Activated CD8-positive, alpha-beta memory T cell treated with anti-CD3 and anti-CD28 coated beads for 24 hours (primary cell): ENCODE measurements around the gene CDAN1.
A peak's percentile ranks its signal among the peaks of the same experiment; 100 is the strongest.
"Not testable (repeated sequence)": the region's sequence is repeated elsewhere in the genome, so short reads cannot be mapped to it uniquely, and the experiment has no call there.

Experiments
- DNase-seq: peaks from one replicate; pipeline ENCODE4 v3.0.0-alpha.2; 2020

CDAN1 gene

DNA sequence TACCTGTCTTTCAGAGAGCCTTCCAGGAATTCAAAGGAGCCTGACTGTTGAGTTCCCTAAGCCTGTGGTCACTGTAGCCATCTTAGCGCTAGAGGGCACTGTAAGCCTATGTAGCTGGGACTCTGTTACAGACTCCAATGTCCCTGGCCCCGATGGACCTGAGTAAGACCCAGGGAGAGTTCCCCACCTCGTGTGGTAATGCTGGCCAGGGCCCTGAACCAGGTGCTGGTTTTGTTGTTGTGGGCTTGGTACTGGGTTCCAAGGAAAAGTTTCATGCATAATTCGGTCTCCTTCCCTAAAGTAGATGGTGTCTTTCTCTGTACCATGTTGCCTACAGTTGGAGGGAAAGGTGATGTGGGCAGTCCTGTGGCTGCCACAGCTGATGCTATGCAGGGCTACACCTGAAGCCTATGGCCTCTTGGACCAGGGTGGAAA is 32.4 kb downstream of the CDAN1 start:
- peak; percentile 73 for DNase-seq

DNA sequence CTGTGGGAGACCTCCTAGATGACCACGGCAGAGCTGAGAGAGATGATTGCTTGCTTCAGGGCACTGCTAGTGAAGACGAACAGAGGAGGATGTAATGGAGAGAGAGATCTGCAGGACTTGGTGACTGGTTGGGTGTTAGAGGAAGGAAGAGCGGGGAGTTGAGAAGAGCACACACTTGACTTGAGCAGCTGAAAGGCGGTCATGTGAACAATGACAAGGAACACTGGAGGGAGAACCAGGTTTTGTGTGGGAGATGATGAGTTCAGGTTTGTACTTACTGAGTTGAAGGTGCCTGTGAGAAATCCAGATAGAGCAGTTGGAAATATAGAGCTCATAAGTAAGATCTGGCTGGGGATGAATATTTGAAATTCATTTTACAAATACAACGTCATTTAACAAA is 40.3 kb downstream of the CDAN1 start:
- DNase-seq, result no peak

GRCh38 chr15:42695527-42696071 is 41.3 kb downstream of the CDAN1 start:
- no peak for DNase-seq

DNA sequence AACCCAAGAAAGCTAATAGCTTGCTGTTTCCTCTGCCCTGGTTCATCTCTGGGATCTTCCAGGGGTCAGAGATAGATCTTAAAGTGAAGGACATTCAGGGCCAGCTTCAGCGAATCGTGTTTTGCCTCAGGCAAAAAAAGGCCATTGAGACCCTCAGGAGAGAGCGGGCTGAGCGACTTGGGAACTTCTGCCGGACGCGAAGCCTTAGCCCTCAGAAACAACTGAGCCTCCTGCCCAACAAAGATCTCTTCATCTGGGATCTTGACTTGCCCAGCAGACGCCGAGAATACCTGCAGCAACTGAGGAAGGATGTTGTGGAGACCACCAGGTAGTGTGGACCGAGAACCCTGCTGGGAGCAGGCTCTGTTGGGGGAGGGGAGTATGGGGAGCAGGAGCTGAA is 42.5 kb downstream of the CDAN1 start:
- DNase-seq, result no peak

- DNase-seq, result no peak
Measured at GRCh38 chr15:42693942-42694341, 43.0 kb downstream of the CDAN1 start.

GRCh38 chr15:42693496-42693895 is 43.4 kb downstream of the CDAN1 start:
- no peak for DNase-seq

DNA sequence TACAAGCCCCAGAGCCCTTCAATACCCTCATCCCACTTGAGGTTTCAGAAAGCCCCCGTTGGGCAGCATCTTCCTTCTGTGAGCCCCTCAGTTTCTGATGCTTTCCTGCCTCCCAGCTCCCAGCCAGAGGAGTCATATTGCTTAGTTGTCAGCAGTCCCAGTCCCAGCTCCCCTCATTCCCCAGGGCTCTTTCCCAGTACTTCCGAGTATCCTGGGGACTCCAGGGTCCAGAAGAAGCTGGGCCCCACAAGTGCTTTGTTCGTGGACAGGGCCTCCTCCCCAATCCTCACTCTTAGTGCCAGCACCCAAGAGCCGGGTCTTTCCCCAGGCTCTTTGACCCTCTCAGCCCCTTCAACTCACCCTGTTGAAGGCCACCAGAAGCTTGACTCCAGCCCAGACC is 43.9 kb downstream of the CDAN1 start:
- no peak for DNase-seq

GRCh38 chr15:42692536-42692935 is 44.4 kb downstream of the CDAN1 start:
- DNase-seq, result no peak

DNA sequence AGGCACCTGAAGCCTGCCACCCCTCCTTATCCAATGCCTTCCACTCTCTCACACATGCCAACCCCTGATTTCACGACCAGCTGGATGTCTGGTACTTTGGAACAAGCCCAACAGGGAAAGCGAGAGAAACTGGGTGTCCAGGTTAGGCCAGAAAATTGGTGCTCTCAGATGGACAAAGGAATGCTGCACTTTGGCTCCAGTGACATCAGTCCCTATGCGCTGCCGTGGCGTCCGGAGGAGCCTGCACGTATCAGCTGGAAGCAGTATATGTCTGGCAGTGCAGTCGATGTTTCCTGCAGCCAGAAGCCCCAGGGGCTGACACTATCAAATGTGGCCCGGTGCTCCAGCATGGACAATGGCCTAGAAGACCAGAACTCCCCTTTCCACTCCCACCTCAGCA is 45.2 kb downstream of the CDAN1 start:
- no peak for DNase-seq

DNA sequence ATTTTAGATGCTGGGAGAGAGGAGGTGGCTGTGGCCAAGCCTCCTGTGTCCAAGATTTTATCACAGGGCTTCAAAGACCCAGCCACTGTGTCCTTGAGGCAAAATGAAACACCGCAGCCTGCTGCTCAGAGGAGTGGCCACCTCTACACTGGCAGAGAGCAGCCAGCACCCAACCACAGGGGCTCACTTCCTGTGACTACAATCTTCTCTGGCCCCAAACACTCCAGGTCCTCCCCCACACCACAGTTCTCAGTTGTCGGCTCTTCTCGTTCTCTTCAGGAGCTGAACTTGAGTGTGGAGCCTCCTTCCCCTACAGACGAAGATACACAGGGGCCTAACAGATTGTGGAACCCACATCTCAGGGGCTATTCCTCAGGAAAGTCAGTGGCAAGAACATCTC is 45.6 kb downstream of the CDAN1 start:
- DNase-seq, result peak; percentile 47

DNA sequence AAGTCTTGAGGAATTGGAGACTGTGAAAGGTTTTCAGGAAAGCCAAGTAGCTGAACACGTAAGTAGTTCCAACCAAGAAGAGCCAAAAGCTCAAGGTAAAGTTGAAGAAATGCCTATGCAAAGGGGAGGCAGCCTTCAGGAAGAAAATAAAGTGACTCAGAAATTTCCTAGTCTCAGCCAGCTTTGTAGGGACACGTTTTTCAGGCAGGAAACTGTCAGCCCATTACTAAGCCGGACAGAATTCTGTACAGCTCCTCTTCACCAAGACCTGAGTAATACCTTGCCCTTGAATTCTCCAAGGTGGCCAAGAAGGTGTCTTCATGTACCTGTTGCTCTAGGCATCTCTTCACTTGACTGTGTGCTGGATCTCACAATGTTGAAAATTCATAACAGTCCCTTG is 48.6 kb downstream of the CDAN1 start:
- DNase-seq, result no peak

- no peak for DNase-seq
Measured at GRCh38 chr15:42687740-42688139, 49.2 kb downstream of the CDAN1 start.

DNA sequence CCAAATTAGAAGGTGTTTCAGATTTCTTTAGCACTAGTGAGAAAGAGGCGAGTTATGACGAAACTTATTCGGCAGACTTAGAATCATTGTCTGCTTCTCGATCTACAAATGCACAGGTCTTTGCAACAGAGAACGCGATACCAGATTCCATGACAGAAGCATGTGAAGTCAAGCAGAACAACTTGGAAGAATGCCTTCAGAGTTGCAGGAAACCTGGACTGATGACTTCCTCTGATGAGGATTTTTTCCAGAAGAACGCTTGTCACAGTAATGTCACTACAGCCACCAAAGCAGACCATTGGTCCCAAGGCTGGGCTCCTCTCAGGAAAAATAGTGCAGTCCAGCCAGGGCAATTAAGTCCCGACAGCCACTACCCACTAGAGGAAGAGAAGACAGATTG is 50.6 kb downstream of the CDAN1 start:
- DNase-seq, result no peak

- DNase-seq, result no peak
Measured at GRCh38 chr15:42681119-42681518, 55.8 kb downstream of the CDAN1 start.

GRCh38 chr15:42680142-42680482 is 56.8 kb downstream of the CDAN1 start:
- not testable (repeated sequence) for DNase-seq

DNA sequence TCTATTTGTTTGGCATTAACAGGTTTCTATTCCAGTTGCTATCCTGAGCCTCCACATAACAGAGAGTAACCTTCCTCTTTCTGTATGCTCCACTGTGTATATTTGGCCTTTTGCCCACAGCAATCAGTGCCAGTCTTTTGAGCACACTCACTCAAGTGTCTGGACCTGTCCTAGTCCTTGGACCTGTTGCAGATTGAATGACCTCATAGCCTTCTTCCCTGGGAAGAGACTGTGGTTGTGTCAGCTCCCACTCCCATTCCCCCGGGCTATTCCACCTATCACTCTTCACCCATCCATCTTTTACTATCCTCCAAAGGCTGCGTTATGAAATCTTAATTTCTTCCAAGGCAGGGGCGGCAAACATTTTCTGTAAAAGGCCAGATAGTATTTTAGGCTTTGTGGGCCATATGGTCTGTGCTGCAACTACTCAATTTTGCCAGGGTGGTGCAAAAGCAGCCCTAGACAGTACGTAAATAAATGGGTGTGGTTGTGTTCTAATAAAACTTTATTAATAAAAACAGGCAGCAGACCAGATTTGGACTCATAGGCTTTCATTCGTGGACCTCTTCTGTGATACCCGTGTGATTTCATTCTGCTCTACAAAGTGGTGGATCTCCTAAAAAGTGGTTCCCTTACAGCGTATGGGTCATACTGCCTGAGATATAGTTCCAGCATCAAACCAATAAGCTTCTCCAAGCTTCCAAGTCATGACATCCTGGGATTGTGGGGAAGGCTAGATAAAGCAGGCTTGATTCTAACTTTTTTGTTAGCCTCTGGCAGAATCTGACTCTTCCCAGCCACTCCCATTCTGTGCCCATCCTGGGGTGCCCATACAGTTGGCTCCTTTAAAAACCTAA is 57.4 kb downstream of the CDAN1 start:
- no peak for DNase-seq

- no peak for DNase-seq
Measured at GRCh38 chr15:42675021-42675420, 61.9 kb downstream of the CDAN1 start.

GRCh38 chr15:42674472-42674871 is 62.5 kb downstream of the CDAN1 start:
- DNase-seq, result no peak
